DND-41 (cell line): ENCODE measurements around the gene HIP1.
"Not testable (repeated sequence)": the region's sequence is repeated elsewhere in the genome, so short reads cannot be mapped to it uniquely, and the experiment has no call there.

ENCODE experiments used
- CTCF ChIP-seq: IDR thresholded peaks from 2 replicates; pipeline ENCODE4 v1.5.1; 2012; ENCODE audit warnings: borderline replicate concordance, low read length, moderate library complexity, mild to moderate bottlenecking; ENCODE audit not compliant: poor library complexity, severe bottlenecking; ENCODE audit errors: extremely low read depth
- EZH2 ChIP-seq: IDR thresholded peaks from 3 replicates; pipeline ENCODE4 v1.6.1; 2012; ENCODE audit warnings: borderline replicate concordance, low read depth, mild to moderate bottlenecking, moderate library complexity, low read length, inconsistent platforms; ENCODE audit not compliant: severe bottlenecking

- TF ChIP-seq CTCF, EZH2: not testable (repeated sequence)
These were observed 45.1 kb downstream of the HIP1 start for GRCh38 chr7:75693668-75694067.
